ENCODE results near the gene TMEM38B.
"Not testable (repeated sequence)": the region's sequence is repeated elsewhere in the genome, so short reads cannot be mapped to it uniquely, and the experiment has no call there.

Gene TMEM38B

DNA sequence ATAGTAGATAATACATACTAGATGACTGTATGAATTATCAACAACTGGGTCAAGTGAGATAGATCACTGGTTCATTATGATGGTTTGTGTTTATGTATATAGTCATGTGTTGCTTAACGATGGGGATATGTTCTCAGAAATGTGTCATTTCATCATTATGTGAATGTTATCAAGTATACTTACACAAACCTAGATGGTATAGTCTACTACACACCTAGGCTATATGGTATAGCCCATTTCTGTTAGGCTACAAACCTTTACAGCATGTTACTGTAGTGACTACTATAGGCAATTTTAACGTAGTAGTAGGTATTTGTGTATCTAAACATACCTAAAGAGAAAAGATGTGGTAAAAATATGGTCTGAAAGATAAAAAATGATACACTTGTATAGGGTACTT, 31.0 kb downstream of the TMEM38B start:
- no peak for DNase-seq

DNA sequence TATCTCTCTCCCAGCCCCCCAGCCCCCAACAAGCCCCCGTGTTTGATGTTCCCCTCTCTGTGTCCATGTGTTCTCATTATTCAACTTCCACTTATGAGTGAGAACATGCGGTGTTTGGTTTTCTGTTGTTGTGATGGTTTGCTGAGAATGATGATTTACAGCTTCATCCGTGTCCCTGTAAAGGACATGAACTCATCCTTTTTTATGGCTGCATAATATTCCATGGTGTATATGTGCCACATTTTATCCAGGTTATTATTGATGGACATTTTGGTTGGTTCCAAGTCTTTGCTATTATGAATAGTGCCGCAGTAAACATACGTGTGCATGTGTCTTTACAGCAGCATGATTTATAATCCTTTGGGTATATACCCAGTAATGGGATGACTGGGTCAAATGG, 33.9 kb downstream of the TMEM38B start:
- DNase-seq = not testable (repeated sequence)

DNA sequence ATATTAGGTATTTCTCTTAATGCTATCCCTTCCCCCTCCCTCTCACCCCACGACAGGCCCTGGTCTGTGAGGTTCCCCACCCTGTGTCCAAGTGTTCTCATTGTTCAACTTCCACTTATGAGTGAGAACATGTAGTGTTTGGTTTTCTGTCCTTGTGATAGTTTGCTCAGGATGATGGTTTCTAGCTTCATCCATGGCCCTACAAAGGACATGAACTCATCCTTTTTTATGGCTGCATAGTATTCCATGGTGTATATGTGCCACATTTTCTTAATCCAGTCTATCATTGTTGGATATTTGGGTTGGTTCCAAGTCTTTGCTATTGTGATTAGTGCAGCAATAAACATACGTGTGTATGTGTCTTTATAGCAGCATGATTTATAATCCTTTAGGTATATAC, 37.1 kb downstream of the TMEM38B start:
- DNase-seq = not testable (repeated sequence)

DNA sequence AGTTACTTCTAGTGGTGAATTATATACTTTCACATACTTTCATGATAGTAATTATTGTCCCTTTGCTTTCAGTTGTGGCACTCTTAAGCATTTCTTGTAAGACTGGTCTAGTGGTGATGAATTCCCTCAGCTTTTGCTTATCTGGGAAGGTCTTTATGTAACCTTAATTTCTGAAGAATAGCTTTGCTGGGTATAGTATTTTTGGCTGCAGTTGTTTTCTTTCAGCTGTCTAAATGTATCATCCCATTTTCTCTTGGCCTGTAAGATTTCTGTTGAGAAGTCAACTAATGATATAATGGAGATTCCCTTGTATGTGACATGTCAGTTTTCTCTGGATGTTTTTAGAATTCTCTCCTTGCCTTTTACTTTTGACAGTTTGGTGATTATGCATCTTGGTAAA, 41.0 kb downstream of the TMEM38B start:
- no peak for DNase-seq

DNA sequence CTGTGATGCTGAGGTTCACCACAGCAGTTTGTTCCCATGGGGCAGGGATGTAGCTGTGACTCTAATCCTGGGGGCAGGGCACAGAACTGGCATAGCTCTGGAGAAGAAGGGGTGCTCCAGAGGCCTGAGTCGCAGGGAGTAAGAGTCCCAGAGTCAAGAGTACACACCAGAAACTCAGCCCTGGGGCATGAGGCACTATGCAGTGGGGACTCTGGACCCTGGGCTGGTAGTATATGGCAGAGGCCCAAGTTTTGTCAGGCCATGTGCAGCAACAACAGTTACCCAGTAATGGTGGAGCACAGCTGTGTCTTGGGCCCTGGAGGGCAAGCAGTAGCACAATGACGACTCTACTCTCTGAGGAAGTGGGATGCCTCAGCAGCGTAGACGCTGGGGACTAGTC, 42.9 kb downstream of the TMEM38B start:
- no peak for DNase-seq

DNA sequence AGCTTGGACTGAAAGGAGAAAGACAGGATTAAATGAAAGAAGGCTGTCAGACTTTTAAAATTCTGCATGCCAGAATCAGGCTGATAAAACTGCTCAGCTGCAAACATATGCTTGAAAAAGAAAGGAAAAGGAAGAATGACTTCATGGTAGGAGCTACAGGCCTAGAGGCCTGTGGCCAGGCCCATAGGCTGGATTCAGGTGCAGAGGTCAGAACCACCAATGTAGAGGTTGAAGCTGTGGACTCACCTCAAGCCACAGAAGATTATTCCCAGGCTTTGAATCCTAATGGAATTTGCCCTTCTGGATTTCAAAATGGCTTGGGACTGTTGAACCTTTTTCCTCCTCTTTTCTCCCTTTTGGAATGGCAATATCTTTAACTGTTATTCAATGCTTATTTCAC, 47.7 kb downstream of the TMEM38B start:
- no peak for DNase-seq

DNA sequence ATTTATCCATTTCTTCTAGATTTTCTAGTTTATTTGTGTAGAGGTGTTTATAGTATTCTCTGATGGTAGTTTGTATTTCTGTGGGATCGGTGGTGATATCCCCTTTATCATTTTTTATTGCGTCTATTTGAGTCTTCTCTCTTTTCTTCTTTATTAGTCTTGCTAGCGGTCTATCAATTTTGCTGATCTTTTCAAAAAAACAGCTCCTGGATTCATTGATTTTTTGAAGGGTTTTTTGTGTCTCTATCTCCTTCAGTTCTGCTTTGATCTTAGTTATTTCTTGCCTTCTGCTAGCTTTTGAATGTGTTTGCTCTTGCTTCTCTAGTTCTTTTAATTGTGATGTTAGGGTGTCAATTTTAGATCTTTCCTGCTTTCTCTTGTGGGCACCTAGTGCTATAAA, 53.0 kb downstream of the TMEM38B start:
- not testable (repeated sequence) for DNase-seq

DNA sequence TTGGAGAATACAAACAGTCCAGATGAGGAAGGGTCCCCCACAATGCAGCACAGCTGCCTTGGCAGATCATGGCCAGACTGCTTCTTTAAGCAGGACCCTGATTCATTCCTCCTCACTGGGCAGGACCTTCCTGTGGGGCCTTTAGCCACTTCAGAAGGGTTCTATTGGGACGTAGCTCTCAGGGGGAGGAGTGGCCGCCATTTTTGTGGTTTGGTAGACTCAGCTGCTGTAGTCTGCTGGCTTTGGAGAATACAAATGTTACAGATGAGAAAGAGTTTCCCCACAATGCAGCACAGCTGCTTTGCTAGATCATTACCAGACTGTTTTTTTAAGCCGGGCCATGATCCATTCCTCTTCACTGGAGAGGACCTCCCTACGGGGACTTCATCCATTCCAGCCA, 57.4 kb downstream of the TMEM38B start:
- no peak for DNase-seq

DNA sequence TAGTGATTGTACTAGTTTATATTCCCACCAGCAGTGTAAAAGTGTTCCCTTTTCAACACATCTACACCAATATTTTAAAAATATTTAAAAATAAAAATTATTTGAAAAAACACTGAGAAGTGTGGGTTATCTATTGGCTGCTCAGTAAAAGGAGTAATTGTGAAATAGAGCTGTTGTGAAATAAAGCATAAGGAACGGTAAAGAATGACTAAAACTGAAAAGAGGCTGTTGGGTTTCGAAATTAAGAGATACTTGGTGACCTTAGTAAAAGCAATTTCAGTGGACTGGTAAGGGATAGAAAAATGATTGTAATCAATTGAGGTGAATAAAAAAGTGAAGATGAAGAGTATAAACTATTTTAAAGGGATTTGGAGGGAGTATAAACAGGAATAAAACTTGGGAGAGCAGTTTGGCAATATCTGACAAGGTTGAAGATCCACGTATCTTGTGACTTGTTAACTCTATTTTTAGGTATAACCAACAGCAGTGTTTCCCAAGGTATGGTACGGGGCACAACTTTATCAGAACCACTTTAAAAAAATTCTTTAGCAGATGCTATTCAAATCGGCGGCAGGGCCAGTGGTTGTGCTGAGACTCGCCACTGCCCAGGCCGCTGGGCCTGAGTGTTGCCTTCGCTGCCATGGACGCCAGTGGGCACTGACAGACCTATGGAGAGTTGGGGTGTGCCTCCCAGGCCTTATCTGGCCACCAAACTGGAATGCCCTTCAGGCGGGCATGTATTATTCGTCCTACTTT, 63.3 kb downstream of the TMEM38B start:
- no peak for DNase-seq

DNA sequence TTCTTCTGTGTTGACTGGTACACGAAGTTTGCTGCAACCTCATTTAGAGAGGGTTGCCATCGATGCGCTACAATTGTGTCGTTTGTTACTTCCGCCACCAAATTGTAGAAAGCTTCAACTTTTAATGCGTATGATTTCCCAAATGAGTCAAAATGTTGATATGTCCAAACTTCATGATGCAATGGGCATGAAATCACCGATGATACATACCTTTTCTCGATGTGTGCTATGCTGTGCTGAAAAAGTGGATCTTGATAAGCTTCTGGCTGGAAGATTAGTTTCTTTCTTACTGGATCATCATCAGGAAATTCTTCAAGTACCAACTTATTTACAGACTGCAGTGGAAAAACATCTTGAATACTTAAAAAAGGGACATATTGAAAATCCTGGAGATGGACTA, 65.7 kb downstream of the TMEM38B start:
- DNase-seq = peak in 1 of 2 donors; percentile 1

DNA sequence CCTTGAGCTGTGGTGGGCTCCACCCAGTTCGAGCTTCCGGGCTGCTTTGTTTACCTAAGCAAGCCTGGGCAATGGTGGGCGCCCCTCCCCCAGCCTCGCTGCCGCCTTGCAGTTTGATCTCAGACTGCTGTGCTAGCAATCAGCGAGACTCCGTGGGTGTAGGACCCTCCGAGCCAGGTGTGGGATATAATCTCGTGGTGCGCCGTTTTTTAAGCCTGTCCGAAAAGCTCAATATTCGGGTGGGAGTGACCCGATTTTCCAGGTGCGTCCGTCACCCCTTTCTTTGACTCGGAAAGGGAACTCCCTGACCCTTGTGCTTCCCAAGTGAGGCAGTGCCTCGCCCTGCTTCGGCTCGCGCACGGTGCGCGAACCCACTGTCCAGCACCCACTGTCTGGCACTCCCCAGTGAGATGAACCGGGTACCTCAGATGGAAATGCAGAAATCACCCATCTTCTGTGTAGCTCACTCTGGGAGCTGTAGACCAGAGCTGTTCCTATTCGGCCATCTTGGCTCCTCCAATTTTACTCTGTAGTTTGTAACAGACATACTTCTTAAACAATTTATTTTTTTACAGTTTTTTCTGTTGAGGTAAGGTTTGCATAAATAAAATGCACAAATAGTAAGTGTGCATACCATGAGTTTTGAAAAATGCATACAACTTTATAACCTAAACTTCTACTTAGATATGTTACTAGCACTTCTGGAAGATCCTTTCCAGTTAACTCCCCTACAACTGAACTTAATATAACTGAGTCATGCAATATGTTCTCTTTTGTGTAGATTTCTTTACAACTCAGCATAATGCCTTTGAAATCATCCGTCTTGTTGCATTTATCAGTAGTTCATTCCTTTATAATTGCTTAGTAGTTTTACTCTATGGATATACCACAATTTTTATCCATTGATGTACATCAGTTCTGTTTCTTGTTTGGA, 88.5 kb downstream of the TMEM38B start:
- not testable (repeated sequence) for DNase-seq

DNA sequence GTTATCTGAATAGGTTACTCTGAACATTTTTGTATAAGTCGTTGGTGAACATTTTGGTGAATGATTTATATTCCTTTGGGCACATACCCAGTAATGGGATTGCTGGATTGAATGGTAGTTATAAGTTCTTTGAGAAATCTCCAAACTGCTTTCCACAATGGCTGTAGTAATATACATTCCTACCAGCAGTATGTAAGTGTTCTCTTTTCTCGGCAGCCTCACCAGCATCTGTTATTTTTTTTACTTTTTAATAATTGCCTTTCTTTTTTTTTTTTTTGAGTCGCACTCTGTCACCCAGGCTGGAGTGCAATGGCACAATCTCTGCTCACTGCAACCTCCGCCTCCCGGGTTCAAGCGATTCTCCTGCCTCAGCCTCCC, 89.1 kb downstream of the TMEM38B start:
- DNase-seq = not testable (repeated sequence)

DNA sequence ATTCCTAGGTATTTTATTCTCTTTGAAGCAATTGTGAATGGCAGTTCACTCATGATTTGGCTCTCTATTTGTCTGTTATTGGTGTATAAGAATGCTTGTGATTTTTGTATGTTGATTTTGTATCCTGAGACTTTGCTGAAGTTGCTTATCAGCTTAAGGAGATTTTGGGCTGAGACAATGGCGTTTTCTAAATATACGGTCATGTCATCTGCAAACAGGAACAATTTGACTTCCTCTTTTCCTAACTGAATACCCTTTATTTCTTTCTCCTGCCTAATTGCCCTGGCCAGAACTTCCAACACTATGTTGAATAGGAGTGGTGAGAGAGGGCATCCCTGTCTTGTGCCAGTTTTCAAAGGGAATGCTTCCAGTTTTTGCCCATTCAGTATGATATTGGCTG, 92.5 kb downstream of the TMEM38B start:
- not testable (repeated sequence) for DNase-seq

DNA sequence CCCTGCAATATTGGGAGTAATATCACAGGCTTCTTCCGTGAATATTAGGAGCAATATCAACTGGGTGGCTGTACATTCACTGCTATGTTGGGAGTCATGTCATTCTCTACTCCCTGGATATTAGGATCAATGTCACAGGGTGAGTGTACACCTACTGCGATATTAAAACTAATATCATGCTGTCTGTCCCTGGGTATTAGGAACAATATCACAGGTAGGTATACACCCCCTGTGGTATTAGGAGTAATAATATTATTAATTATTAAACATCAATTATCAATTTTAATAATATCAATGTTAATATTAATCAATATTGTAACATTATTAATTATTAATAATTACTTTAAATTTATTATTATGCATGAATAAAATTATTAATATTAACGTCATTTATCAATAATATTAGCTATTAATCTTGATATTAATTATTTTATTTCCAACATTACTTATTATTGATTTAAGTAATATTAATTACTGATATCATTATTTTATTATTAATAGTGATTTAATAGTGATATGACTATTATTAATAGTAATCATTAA, 121.9 kb downstream of the TMEM38B start:
- no peak for DNase-seq

DNA sequence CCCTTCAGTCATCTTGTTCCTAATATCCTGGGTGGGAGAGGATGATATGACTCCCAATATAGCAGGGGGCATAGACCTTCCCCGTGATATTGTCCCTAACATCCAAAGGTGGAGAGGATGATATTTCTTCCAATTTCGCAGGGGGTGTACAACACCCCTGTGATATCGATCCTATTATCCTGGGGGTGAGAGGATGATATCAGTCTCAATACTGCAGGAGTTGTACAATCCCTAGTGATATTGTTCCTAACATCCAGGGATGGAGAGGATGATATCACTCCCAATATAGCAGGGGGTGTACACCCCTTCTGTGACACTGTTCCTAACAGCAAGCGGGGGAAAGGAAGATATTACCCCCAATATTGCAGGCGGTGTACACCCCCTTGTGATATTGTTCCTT, 122.6 kb downstream of the TMEM38B start:
- no peak for DNase-seq

DNA sequence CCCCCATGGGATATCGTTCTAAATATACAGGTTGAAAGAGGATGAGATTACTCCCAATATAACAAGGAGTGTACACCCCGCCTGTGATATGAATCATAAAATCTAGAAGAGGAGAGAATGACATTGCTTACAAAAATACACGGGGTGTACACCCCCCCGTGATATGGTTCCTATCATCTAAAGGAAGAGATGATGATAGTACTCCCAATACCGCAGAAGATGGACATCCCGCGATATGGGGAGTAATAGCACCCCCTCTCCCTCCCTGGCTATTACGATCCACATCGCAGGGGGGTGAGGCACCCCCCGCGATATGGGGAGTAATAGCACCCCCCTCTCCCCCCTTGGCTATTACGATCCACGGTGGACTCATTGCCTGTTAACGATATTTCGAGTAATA, 124.6 kb downstream of the TMEM38B start:
- DNase-seq = no peak

DNA sequence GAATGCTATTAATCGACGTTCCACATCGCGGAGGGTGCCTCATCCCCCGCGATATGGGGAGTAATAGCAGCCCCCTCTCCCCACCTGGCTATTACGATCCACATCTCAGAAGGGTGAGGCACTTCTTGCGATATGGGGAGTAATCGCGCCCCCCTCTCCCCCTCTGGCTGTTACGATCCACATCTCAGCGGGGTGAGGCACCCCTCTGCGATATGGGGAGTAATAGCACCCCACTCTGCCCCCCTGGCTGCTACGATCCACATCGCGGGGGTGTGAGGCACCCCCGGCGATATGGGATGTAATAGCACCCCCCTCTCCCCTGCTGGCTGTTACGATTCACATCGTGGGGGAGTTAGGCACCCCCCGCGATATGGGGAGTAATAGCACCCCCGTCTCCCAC, 128.5 kb downstream of the TMEM38B start:
- DNase-seq = no peak
